GM18505 (cell line): ENCODE data around the gene TEX51.

Experiments used
- ATAC-seq: cut with Tn5 transposase; IDR thresholded peaks from one replicate; pipeline ENCODE4 v1.9.1; 2021; ENCODE audit not compliant: unreplicated experiment
- POLR2A ChIP-seq: IDR thresholded peaks from 4 replicates; pipeline ENCODE4 v1.6.1; 2011; ENCODE audit warnings: borderline replicate concordance; ENCODE audit not compliant: insufficient read depth, insufficient read length; ENCODE audit errors: extremely low read depth

The TEX51 gene

GRCh38 chr2:126930970-126931590, 32.4 kb downstream of the TEX51 start:
- no peak for TF ChIP-seq POLR2A
- ATAC-seq = no peak

- ATAC-seq = no peak
- TF ChIP-seq POLR2A = no peak
Observed at GRCh38 chr2:126932529-126932928, 33.8 kb downstream of the TEX51 start.

GRCh38 chr2:126932966-126933710, 34.4 kb downstream of the TEX51 start:
- ATAC-seq = no peak
- no peak for TF ChIP-seq POLR2A

- ATAC-seq = no peak
- TF ChIP-seq POLR2A = no peak
Observed at GRCh38 chr2:126933711-126934091, 35.0 kb downstream of the TEX51 start.

- TF ChIP-seq POLR2A = no peak
- ATAC-seq = no peak
Observed at GRCh38 chr2:126934809-126935208, 36.1 kb downstream of the TEX51 start.

GRCh38 chr2:126935774-126936173, 37.1 kb downstream of the TEX51 start:
- TF ChIP-seq POLR2A = no peak
- no peak for ATAC-seq

- no peak for ATAC-seq
- no peak for TF ChIP-seq POLR2A
Observed at GRCh38 chr2:126936219-126936723, 37.6 kb downstream of the TEX51 start.

- TF ChIP-seq POLR2A = no peak
- ATAC-seq = no peak
Observed at GRCh38 chr2:126940331-126940730, 41.6 kb downstream of the TEX51 start.

GRCh38 chr2:126942427-126943203, 43.9 kb downstream of the TEX51 start:
- no peak for TF ChIP-seq POLR2A
- ATAC-seq = no peak

GRCh38 chr2:126943612-126944348, 45.1 kb downstream of the TEX51 start:
- no peak for TF ChIP-seq POLR2A

GRCh38 chr2:126945118-126945517, 46.4 kb downstream of the TEX51 start:
- no peak for TF ChIP-seq POLR2A

More at GRCh38 chr2:126943612-126944348, 45.1 kb downstream of the TEX51 start:
- no peak for ATAC-seq

GRCh38 chr2:126946318-126947102, 47.8 kb downstream of the TEX51 start:
- TF ChIP-seq POLR2A = no peak
- ATAC-seq = no peak

More at GRCh38 chr2:126945118-126945517, 46.4 kb downstream of the TEX51 start:
- ATAC-seq = no peak
